Hematopoietic multipotent progenitor cell treated with erythropoietin and hydrocortisone succinate and interleukin-3 and kit ligand, for 15 days (in vitro differentiated cells): ENCODE data around the gene STAU1.
"Not testable (repeated sequence)": the region's sequence is repeated elsewhere in the genome, so short reads cannot be mapped to it uniquely, and the experiment has no call there.

Source experiments
- DNase-seq: peaks from one replicate; pipeline ENCODE4 v3.0.0-alpha.2; 2015; ENCODE audit warnings: low spot score

STAU1 gene

DNA sequence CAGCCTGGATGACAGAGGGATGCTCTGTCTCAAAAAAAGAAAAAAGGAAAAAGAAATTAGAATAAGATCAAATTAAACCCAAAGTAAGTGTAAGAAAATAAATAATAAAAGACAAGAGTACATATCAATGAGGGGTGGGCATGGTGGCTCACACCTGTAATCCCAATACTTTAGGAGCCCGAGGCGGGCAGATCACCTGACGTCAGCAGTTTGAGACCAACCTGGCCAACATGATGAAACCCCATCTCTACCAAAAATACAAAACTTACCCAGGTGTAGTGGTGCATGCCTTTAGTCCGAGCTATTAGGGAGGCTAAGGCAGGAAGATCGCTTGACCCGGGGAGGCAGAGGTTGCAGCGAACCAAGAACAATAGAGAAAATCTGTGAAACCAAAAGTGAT, 14.9 kb upstream of the STAU1 start:
- no peak for DNase-seq

DNA sequence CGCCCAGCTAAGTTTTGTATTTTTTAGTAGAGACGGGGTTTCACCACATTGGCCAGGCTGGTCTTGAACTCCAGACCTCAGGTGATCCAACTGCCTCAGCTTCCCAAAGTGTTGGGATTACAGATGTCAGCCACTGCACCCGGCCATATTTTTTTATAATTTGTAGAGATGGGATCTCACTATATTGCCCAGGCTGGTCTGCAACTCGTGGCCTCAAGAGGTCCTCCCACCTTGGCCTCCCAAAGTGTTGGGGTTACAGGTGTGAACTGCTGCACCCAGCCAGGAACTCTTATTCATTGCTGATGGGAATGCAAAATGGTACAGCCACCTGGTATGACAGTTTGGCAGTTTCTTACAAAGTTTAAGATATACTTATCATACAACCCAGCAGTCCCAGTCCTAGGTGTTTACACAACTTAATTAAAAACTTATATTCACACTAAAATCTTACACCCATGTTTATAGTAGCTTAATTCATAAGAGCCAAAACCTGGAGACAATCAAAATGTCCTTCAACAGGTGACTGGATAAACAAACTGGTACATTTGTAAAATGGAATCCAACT, 11.7 kb upstream of the STAU1 start:
- no peak for DNase-seq

DNA sequence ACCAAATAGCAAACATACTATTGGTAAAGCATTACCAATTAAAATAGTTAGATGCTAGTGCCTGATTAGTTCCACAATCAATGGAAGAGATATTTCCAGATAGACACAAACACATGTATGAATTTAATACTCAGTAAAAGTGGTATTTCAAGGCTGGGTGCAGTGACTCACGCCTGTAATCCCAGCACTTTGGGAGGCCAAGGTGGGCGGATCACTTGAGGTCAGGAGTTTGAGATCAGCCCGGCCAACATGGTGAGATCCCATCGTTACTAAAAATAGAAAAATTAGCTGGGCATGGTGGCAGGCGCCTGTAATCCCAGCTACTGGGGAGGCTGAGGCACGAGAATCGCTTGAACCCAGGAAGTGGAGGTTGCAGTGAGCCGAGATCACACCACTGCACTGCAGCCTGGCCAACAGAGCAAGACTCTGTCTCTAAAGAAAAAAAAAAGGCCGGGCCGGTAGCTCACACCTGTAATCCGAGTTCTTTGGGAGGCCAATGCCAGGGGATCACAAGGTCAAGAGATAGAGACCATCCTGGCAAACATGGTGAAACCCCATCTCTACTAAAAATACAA, 4.9 kb upstream of the STAU1 start:
- not testable (repeated sequence) for DNase-seq

DNA sequence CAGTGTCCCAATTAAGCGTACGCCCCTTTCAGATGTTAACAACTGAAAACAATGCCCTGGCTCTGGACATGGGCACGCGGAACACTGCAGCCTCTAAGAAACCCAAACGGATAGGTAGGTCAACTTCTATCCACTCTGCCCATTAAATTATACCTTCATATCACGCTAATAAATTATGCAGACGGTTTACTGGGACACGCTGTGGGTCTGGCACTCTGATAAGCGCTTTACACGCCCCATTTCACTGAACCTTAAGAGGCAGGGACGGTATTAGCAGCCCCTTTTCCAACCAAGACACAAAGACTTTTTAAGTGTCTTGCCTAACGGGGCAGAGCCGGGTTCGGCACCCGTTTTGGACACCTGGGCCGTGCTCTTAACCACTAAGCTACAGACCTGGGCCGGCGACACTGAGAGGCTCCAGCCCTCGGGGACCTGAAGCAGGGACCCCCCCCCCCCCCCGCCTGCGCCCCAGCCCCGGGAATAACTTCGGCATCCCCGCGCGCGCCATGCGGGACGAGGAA, 744 bp downstream of the STAU1 start:
- peak; percentile 84 for DNase-seq

DNA sequence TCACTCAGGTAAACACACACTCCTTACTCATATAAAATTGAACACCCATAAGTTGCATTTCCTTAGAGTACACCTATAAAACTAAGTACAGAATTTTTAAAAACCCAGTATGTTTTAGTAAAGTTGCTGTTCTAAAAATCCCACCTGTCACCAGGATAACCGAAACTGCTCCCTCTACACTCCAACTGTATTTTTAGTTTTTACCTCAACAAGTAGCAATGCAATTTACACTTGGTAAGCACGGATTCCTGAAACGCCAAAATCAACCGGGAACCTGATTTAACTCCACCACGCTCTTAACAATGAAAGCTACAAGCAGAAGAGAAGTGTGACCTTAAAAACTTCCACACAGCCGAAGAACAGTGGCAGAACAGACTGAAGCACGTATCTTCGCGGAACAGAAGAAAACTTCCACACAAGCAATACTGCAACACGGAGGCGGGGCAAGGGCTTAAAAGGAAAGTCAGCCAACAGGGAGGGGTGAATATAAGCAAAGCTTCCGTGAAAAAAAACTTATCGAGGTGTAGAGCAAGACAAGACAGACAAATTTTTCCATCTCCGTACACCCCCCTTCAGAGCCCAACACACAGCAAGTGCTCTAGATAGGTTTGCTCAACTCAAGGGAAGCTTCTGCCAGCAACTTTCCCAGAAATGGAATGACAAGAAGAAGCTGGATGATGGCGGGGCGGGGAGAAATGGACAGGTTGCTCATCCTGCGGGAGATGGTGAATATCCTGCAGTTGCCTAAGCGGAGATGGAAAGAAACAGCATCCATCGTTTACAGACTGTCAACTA, 1.4 kb downstream of the STAU1 start:
- peak; percentile 84 for DNase-seq

DNA sequence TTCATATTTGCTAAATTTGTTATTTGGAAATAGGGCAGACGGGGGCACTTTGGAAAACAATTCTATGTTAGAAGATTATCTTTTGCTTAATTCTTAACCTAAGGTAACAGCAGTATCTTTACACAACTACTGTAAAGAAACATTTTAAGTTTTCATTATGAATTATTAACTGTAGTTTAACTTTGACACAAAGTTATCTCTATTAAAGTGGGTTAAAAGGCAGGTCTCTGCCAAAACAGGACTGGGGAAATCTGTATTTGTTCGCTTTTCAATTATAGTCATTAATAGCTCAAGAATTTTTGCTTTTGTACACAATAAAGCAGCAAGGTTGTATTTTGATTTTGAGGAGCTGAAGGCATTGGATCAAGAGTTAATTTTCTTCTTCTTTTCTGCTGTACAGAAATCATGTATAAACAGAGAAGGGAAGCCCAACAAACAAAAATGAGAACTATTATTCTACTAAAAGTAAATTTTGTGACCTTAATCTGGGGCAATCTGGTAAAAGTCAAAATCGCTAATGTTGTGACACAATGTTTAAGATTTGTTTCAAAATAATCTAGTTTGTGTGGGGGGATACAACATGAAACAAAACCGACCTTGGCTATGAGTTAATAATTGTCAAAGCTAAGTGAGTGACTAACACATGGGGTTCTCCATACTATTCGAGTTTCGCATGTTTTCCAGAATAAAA, 2.9 kb downstream of the STAU1 start:
- DNase-seq, result no peak

DNA sequence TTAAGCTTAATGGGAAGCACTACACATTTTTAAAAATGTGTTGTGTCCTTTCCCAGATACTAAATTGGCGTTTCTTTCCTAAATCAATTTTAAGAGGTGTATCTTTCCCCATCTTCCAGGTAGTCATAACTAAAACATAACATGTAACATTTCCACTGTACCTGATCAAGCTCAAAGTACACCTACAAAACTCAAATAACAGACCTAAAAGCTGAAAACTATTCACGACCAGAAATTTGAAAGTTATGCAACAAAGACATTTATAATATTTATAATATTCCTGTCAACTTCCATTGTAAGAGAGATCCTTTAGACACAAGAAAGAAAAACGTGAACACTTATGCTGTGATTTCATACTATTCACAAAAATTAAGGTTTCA, 3.5 kb downstream of the STAU1 start:
- DNase-seq, result no peak

DNA sequence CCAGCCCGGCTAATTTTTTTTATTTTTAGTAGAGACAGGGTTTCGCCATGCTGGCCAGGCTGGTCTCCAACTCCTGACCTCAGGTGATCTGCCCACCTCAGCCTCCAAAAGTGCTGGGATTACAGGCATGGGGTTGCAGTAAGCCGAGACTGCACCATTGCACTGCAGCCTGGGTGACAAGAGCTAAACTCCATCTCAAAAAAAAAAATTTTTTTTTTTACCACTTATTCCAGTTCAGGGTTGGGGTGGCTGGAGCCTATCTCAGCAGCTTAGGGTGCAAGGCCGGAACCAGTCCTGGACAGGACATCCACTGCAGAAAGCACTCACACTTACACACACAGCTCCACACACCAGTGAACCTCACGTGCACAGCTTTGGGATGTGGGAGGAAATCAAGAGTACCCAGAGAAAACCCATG, 4.0 kb downstream of the STAU1 start:
- DNase-seq, result not testable (repeated sequence)

DNA sequence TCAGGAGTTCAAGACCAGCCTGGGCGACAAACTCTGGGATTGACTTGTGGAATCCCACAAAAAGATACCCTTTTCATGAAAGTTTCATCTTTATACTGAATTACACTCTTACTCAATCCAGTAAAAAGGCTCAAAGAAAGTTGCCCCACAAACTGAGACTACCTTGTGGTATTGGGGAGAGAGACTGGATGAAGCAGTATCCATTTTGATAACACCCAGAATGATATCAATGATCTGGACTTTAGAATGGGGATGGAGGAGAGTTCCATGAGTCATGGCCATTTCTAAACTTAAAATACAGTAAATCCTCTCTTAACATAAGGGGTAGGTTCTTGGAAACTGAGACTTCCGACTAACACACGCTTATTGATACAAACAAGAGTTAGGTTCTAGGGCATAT, 4.7 kb downstream of the STAU1 start:
- DNase-seq, result no peak

DNA sequence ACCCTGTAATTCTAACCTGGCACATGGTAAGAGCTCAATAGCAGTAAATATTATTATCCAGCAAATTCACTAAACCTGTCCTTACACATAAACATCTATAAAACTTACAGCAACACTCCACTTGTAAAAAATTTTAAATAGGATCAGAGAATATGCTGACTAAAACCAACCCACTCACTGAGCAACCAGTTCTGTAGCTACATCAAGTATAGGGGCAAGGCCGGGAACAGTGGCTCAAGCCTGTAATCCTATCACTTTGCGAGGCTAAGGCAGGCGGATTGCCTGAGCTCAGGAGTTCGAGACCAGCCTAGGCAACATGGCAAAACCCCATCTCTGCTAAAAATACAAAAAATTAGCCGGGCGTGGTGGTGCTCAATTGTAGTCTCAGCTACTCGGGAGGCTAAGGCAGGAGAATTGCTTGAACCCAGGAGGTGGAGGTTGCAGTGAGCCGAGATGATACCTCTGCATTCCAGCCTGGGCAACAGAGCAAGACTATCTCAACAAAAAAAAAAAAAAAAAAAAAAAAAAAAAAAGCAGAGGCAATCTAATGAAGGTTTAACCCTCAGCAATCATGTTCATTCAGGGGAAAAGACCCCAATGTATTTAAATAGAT, 6.8 kb downstream of the STAU1 start:
- DNase-seq, result no peak

DNA sequence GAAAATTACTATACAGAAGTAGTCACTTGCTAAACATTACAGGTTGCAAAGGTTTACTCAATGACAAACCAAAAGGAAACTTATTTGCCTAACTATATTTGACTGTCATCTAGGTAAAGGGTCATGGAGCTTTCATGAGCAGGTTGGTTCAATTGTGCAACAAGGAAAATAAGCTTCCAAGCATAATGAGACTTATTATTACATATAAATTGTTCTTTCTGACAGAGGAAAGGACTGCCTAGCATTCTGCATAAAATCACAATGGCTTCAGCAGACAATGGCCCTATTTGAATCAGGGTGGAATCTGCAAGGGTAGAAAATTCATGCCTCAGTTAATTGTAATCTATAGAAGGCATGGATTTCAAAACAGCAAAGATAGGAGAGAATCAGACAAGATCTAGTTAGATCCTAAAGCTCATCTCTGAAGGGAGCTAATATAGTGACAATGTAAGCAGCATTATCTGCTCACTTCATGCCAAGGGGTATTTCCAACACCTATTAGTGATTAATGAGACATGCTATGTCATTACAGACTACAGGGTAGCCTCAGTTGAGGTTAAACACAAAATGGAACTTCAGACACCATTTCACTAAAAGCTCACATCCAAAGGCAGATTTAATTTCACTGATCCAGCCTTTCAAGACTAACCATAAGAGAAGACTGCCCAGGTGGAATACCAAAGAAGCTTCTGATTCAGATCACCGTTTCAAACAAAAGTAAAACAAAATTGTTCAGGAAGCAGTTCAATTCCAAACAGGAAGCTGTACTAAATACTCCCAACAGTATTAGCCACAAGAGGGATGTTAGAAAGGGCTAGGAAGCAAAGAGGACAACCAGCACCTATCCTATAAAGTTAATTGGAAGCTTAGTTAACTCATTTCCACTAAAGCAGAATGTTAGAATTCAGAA, 8.5 kb downstream of the STAU1 start:
- no peak for DNase-seq

DNA sequence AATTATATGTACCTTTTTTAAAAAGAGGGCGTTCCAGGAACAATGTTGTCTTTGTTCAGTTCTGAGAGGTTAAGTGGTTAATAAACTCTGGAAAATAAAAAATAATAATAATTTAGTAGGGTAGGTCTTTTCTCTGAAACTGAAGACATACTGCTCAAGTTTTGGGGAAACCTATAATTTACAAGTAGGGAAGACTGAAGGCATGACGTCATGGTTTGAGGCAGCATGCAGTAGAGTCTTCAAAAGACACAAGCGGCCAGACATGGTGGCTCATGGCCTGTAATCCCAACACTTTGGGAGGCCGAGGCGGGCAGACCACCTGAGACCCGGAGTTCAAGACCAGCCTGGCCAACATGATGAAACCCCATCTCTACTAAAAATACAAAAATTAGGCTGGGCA, 14.0 kb downstream of the STAU1 start:
- no peak for DNase-seq

DNA sequence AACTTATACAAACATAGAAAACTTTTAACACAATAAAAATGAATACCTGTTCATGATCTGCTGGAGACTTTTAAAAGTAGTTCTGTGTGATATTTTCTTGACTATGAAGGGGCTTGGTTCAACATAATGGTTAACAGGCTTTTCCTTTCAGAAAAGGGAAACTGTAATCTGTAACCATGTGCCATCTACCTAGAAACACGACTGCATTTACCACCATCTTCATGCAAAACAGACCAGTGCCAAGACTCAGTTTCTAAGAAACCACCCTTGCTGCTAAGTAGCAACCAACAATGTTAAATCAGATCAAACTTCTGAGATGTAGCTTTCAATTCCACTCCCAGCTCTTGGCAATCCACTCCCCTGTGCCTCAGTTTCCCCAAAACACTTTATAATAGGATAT, 15.7 kb downstream of the STAU1 start:
- no peak for DNase-seq

DNA sequence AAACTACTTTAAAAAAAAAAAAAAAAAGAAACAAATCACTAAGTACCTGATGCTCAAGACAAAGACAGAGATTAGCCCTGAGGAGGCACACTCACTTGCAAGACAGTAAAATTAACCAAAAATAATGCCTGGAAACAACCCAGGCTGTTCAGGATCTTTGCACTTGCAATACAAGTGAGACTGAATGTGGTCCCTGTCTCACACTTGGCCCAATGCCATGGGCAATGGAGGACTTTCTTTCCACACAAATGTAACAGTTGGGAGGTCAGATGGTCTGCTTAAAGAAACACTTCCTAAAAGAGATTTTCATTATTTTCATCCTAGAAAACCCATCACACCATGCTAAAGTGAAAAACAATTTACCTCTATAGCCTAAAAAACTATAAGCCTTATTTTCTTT, 16.2 kb downstream of the STAU1 start:
- DNase-seq, result no peak

DNA sequence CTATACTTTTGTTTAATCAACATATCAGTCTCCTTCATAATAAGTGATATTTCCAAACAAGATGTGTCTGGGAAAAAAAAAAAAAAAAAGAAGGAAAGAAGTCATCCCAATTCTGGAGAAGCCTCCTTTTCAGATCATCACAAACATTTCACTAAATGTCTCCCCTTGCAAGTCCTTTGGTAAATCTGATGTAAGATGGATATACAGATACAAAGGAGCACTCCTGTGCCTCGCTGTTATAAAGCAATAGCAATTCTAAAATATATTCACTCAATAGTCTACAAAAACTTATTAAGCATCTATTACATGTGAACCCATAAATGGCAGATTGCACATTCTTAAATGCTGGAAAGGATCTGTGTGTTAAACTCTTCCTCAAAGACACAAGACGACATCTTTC, 17.4 kb downstream of the STAU1 start:
- DNase-seq, result no peak

DNA sequence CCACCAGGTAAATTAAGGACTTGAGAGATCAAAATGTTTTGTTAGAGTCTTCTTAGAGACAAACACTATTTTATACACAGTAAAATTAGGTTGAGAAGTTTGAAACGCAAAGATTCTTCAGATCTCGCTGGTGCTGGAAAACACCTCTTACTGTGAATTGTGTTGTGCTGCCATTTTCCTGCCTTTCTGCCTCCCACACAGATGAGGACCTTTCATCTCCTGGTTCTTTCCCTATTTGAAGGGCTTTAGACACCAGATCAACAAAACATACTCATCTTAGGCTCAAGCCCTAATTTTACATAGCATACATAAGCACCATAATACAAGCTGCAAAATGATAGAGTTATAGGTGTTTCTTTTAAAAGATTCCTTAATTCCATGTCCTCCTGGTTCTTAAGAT, 18.6 kb downstream of the STAU1 start:
- DNase-seq, result no peak

DNA sequence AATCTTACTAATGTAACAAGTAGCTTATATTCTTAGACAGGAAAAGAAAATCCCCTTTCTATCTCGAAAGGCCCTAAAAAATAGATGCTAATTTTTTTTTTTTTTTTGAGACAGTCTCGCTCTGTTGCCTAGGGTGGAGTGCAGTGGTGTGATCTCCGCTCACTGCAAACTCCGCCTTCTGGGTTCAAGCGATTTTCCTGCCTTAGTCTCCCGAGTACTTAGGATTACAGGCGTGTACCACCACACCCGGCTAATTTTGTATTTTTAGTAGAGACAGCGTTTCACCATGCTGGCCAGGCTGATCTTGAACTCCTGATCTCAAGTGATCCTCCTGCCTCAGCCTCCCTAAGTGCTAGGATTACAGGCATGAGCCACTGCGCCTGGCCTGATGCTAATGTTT, 19.3 kb downstream of the STAU1 start:
- not testable (repeated sequence) for DNase-seq

DNA sequence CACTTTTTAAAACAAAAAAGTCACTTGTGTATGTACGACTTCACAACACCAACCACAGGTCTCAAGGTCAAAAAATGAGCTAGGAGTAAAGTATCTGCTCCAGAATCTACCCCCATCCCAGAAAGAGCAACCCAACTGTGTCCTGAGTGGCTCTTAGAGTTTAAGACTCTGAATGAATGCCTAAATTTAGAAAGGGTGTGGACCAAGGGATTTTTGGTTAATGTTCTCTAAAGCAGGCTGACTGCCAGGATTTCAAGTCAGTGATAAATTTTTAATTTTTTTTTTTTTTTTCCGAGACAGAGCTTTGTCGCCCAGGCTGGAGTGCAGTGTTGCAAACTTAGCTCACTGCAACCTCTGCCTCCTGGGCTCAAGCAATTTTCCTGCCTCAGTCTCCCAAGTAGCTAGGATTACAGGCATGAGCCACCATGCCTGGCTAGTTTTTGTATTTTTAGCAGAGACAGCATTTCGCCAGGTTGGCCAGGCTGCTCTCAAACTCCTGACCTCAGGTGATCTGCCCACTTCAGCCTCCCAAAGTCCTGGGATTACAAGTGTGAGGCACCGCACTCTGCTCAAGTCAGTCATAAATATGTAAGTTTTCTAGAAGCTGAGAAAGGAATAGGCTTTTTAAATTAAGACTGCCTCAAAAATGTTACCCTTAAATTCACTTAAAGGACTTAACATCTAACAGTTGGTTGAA, 20.2 kb downstream of the STAU1 start:
- no peak for DNase-seq

DNA sequence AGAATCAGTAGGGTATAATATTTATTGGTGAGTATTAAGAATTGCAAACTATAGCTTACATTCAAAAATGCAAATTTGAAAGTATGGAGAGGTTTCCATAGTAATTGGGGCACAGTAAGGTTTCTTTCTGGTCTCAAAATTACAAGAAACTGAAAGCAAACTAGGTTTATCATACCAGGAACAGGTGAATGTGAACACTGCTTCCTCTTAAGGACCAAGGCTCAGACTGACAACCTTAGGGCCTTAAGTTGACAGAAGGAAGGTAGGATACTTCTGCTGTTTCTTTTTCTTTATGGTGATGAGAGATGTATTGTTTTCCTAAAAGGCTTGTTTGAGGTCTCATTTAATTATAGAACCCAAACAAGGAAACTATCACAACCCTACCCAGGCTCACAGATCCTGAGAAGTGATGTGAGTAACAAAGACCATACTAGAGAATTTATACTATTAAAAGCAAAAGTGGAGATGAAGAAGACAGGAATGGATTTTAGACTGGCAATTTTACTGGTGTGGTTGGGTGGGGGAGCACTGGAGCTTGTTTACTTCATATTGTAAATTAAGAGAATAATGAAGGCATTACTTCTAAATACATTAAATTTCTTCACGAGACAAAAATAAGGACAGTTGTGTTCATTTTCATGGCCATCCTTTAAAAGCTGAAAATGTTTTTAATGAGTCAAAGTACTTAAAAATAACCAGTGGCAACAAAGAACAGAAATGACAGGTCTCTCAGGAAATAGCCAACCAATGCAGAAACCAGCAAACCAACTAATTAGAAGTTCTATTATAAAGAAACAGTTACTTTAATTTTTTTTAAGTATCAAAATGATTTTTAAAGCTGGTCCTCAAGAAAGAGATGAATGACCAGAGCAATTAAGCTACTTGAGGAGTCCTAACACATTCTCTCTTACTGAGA, 21.3 kb downstream of the STAU1 start:
- no peak for DNase-seq

DNA sequence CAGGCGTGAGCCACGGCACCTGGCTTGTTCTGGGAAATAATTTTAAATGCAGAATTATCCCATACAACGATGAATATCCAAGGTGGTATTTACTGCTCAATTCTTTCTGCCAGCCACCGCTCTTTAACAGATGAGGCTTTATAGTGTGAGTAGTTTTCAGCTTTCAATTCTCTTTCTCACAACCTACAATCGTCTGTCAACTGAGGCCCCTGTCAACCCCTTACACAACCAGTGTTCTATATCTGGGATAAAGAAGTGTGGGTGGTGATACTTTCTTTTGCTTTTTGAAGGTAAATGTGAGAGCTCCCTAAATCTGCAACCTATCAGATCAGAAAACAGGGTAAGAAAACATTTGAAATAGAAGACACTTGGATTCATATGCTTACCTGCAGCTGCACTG, 22.5 kb downstream of the STAU1 start:
- no peak for DNase-seq
